Right lobe of liver (tissue), 6 donors: ENCODE results near the gene NR2F1-AS1. TPM values are rescaled to one million over a fixed set of nuclear protein-coding genes. Genes with fewer than 3 reads are reported as not detected.

Experiments
- ATAC-seq, 4 donors: fragments of 200-7000 bp; cut with Tn5 transposase; one replicate each; pipeline ENCODE4 v1.9.1; 2020; ENCODE audit warnings: mild to moderate bottlenecking in 4 of 4, moderate library complexity in 4 of 4
- DNase-seq, 3 donors: peaks; one replicate each; pipeline ENCODE4 v3.0.0-alpha.2; 2020
- H3K27ac ChIP-seq, 3 donors: fragments of 200-600 bp; one replicate each; pipeline ENCODE4 v1.8.0; 2022
- H3K27me3 ChIP-seq, 2 donors: fragments of 200-600 bp; one replicate each; pipeline ENCODE4 v1.8.0; 2022
- H3K36me3 ChIP-seq, 4 donors: fragments of 200-600 bp; sonication (generic) in 1 of 4; one replicate each; pipeline versions ENCODE4 v1.5.1 to v1.8.0; 2017 to 2022; ENCODE audit warnings: control low read depth in 1 of 4
- H3K4me1 ChIP-seq, 4 donors: fragments of 200-600 bp; sonication (generic) in 1 of 4; one replicate each; pipeline versions ENCODE4 v1.5.1 to v1.8.0; 2017 to 2022; ENCODE audit warnings: control low read depth in 1 of 4
- H3K4me3 ChIP-seq, 3 donors: fragments of 200-600 bp; one replicate each; pipeline ENCODE4 v1.8.0; 2022
- H3K9me3 ChIP-seq, 4 donors: fragments of 200-600 bp; sonication (generic) in 1 of 4; one replicate each; pipeline versions ENCODE4 v1.5.1 to v1.8.0; 2017 to 2022; ENCODE audit warnings: control low read depth in 1 of 4
- CTCF ChIP-seq, 4 donors: fragments of 200-600 bp in 3 of 4; fragments of 450-650 bp in 1 of 4; IDR thresholded peaks; one replicate each; pipeline versions ENCODE4 v1.5.1 to v1.8.0; 2016 to 2022; ENCODE audit warnings: antibody characterized with exemption in 4 of 4, mild to moderate bottlenecking in 2 of 4
- POLR2A ChIP-seq: fragments of 450-650 bp; IDR thresholded peaks from one replicate; pipeline ENCODE4 v1.6.1; 2017; ENCODE audit warnings: antibody characterized with exemption, mild to moderate bottlenecking
- WGBS: methylation state at CpG from one replicate; pipeline ENCODE4 v1.1.6; 2018; ENCODE audit warnings: low coverage, low lambda C conversion rate; ENCODE audit not compliant: insufficient coverage; ENCODE audit errors: missing lambda C conversion rate; 5-methylcytosine and 5-hydroxymethylcytosine counted together
- intact Hi-C, 2 donors: fragments of 100-400 bp; cut with DNase I; formaldehyde crosslinking; loops; one replicate each; pipeline versions ENCODE4 v1.11.2 to v1.14.1; 2022
- total RNA-seq, 6 experiments: library from RNA; depleted of rRNA in 2 of 6; stranded (reverse); fragments of >200 nt in 2 of 6; fragmentation: NEBNext Ultra II Directional in 3 of 6; extraction: Animal tissue kit (Norgen Biotek cat#: 25700) in 3 of 6; gene quantifications; one replicate each; pipeline versions ENCODE4 v1.1.0 to v1.2.4, GENCODE V29; 2016 to 2023
- donor health status: DM: no; HTN: yes; CAD: no.
- donor health status: DM: no; HTN: no; CAD: no.
- donor health status: DM: no; HTN: no; CAD: no.
- donor health status: DM: no; HTN: yes; CAD: no.
- donor health status: DM: no; HTN: yes; CAD: no.

NR2F1-AS1 gene
- total RNA-seq, 6 experiments from 2014 or later: 1.2 to 3.8 (median 2.3) TPM

- Histone ChIP-seq H3K4me3 (no peak overlapping the region), H3K36me3 (no peaks in the 10 kb centered on the region), H3K27me3 (no peaks in the 10 kb centered on the region), H3K9me3 (no peaks in the 10 kb centered on the region), H3K4me1 (no peaks in the 10 kb centered on the region), H3K27ac (no peak overlapping the region)
- no peak for ATAC-seq
- intact Hi-C loops: no loop called here
- TF ChIP-seq CTCF (IDR thresholded peaks at IDR 0.05): no peak
- TF ChIP-seq POLR2A: no peak
- no peak for DNase-seq
- 50% methylated on average over 4 of the region's 6 CpGs for WGBS
These were observed 155.9 kb downstream of the NR2F1-AS1 start for GRCh38 chr5:93425096-93425495.

- DNase-seq: no peak
- H3K4me3 ChIP-seq: no peak overlapping the region
- H3K4me1 ChIP-seq: no peaks in the 10 kb centered on the region
- intact Hi-C loops: no loop called here
- no peaks in the 10 kb centered on the region for H3K27me3 ChIP-seq
- TF ChIP-seq CTCF (IDR thresholded peaks at IDR 0.05) (no peak), POLR2A (no peak)
- no peak overlapping the region for H3K27ac ChIP-seq
- 60% methylated on average over 3 of the region's 3 CpGs for WGBS
- no peaks in the 10 kb centered on the region for H3K9me3 ChIP-seq
- no peak for ATAC-seq
- H3K36me3 ChIP-seq: no peaks in the 10 kb centered on the region
These were observed 157.7 kb downstream of the NR2F1-AS1 start for GRCh38 chr5:93423300-93423699.

- Histone ChIP-seq H3K27me3 (no peaks in the 10 kb centered on the region), H3K4me1 (no peaks in the 10 kb centered on the region), H3K9me3 (no peaks in the 10 kb centered on the region), H3K27ac (no peak overlapping the region), H3K4me3 (no peak overlapping the region), H3K36me3 (no peaks in the 10 kb centered on the region)
- WGBS: 48% methylated on average over 3 of the region's 5 CpGs
- no peak for DNase-seq
- TF ChIP-seq CTCF (IDR thresholded peaks at IDR 0.05): no peak
- TF ChIP-seq POLR2A: no peak
- no peak for ATAC-seq
- intact Hi-C loops: no loop called here
These were observed 158.3 kb downstream of the NR2F1-AS1 start for GRCh38 chr5:93422652-93423280.

- H3K9me3 ChIP-seq: no peaks in the 10 kb centered on the region
- H3K4me1 ChIP-seq: no peaks in the 10 kb centered on the region
- DNase-seq: no peak
- intact Hi-C loops: no loop called here
- H3K36me3 ChIP-seq: no peaks in the 10 kb centered on the region
- no peak overlapping the region for H3K4me3 ChIP-seq
- H3K27me3 ChIP-seq: no peaks in the 10 kb centered on the region
- WGBS: 68% methylated on average over 9 of the region's 9 CpGs
- no peak for ATAC-seq
- H3K27ac ChIP-seq: no peak overlapping the region
- TF ChIP-seq POLR2A (no peak), CTCF (IDR thresholded peaks at IDR 0.05) (no peak)
These were observed 159.0 kb downstream of the NR2F1-AS1 start for GRCh38 chr5:93421987-93422401.

- DNase-seq: no peak
- Histone ChIP-seq H3K4me3 (no peak overlapping the region), H3K9me3 (no peaks in the 10 kb centered on the region), H3K4me1 (no peaks in the 10 kb centered on the region), H3K36me3 (no peaks in the 10 kb centered on the region), H3K27ac (no peak overlapping the region), H3K27me3 (no peaks in the 10 kb centered on the region)
- ATAC-seq: no peak
- WGBS: 66% methylated on average over 6 of the region's 6 CpGs
- intact Hi-C loops: no loop called here
- TF ChIP-seq CTCF (IDR thresholded peaks at IDR 0.05): no peak
- no peak for TF ChIP-seq POLR2A
These were observed 159.6 kb downstream of the NR2F1-AS1 start for GRCh38 chr5:93421468-93421867.
